Caco-2 (cell line): ENCODE measurements around the gene DVL1. TPM values are rescaled to one million over a fixed set of nuclear protein-coding genes. Genes with fewer than 3 reads are reported as not detected.

ENCODE experiments used
- BruUV-seq: library from RNA; stranded (reverse); fragments of 400-500 nt; replicated peaks from 2 replicates; lab custom pipeline; 2021; lab: Mats Ljungman, UMichigan
- CTCF ChIA-PET: fragments of 300-600 bp; sonication (Branson Sonifier 250); formaldehyde crosslinking; loops from one replicate; lab custom pipeline; 2022; ENCODE audit warnings: antibody characterized with exemption; lab: Charles Lee
- POLR2A ChIA-PET: fragments of 300-600 bp; sonication (Branson Sonifier 250); formaldehyde crosslinking; loops from one replicate; lab custom pipeline; 2022; ENCODE audit warnings: antibody characterized with exemption; lab: Charles Lee
- DNase-seq, 2 experiments: peaks; one replicate each; pipeline versions ENCODE4 v3.0.0 to v3.0.0-alpha.2; 2020 to 2022
- H3K27me3 ChIP-seq: replicated peaks from 2 replicates; pipeline ENCODE4 v1.6.0; 2011; ENCODE audit warnings: low read length; ENCODE audit not compliant: control insufficient read depth, insufficient read depth
- H3K36me3 ChIP-seq: 2 replicates; pipeline ENCODE4 v1.5.1; 2011; ENCODE audit warnings: low read length; ENCODE audit not compliant: control insufficient read depth, insufficient read depth
- H3K4me1 ChIP-seq: fragments of 250-450 bp; sonication (Bioruptor Pico); 2 replicates; pipeline ENCODE4 v1.5.1; 2020; ENCODE audit warnings: mild to moderate bottlenecking
- H3K4me3 ChIP-seq: 2 replicates; pipeline ENCODE4 v1.5.1; 2011; ENCODE audit warnings: low read depth, mild to moderate bottlenecking, control low read depth, low read length
- H3K9me3 ChIP-seq: fragments of 250-450 bp; sonication (Bioruptor Pico); 2 replicates; pipeline ENCODE4 v1.5.1; 2020; ENCODE audit warnings: mild to moderate bottlenecking, moderate library complexity
- H3K27ac Mint-ChIP-seq: one replicate; pipeline ENCODE4 v1.8.0; 2022; ENCODE audit warnings: mixed read lengths; ENCODE audit not compliant: unreplicated experiment
- H3K27me3 Mint-ChIP-seq: one replicate; pipeline ENCODE4 v1.8.0; 2022; ENCODE audit warnings: mixed read lengths; ENCODE audit not compliant: insufficient read depth, unreplicated experiment
- H3K36me3 Mint-ChIP-seq: one replicate; pipeline ENCODE4 v1.8.0; 2022; ENCODE audit warnings: mild to moderate bottlenecking, mixed read lengths; ENCODE audit not compliant: insufficient read depth, unreplicated experiment
- H3K4me1 Mint-ChIP-seq: one replicate; pipeline ENCODE4 v1.8.0; 2022; ENCODE audit warnings: low read depth, mixed read lengths; ENCODE audit not compliant: unreplicated experiment
- H3K4me3 Mint-ChIP-seq: one replicate; pipeline ENCODE4 v1.8.0; 2022; ENCODE audit warnings: mild to moderate bottlenecking, moderate library complexity, mixed read lengths; ENCODE audit not compliant: unreplicated experiment
- H3K9me3 Mint-ChIP-seq: one replicate; pipeline ENCODE4 v1.8.0; 2022; ENCODE audit warnings: mixed read lengths; ENCODE audit not compliant: unreplicated experiment
- CTCF ChIP-seq, 2 experiments: fragments of 200-600 bp in 1 of 2; IDR thresholded peaks; 1 replicate in 1 of 2; 2 replicates in 1 of 2; pipeline versions ENCODE4 v1.5.1 to v1.8.0; 2011 to 2022; ENCODE audit warnings: antibody characterized with exemption in 1 of 2, control low read depth in 1 of 2, inconsistent platforms in 1 of 2, low read depth in 1 of 2, low read length in 1 of 2, mild to moderate bottlenecking in 1 of 2, moderate library complexity in 1 of 2; ENCODE audit not compliant: insufficient read depth in 1 of 2, severe bottlenecking in 1 of 2, unreplicated experiment in 1 of 2
- intact Hi-C: fragments of 100-400 bp; cut with micrococcal nuclease; formaldehyde crosslinking; loops from one replicate; pipeline ENCODE4 v1.10.0; 2022; ENCODE audit not compliant: unreplicated experiment
- total RNA-seq: library from RNA; stranded (reverse); gene quantifications from 2 replicates; pipeline ENCODE4 v1.2.3, GENCODE V29; 2022

Gene DVL1
- total RNA-seq, 1 experiment from 2014 or later, result 40.6 TPM

DNA sequence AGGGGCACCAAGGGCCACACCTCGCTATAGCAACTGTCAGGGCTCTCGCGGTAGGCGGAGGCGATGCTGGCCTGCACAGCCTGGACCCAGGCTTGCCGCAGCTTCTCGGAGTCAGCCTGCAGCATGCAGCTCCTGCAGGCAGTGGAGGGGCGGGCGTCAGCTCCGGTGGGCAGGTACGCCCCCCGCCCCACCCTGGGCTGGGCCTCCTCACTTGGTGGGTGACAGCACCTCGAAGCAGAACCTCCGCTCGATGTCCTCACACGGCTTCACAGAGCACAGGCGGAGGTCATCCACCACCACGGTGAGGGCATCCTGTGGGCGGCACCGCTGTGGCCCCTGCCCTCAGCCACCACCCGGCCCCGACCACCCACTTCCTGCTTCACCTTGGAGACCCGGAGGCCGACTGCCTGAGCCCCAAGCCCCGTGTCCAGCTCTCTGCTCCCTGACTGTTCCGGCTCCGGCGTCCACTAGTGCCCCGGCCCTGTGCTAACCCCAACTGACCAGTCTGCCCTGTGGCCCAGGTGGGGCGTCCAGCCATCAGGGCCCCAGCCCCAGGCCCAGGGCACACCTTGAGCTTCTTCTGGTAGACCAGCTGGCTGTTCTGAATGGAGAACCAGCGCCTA, 51.3 kb downstream of the DVL1 start:
- ChIA-PET CTCF (no interaction called here), POLR2A (no interaction called here)
- H3K9me3 ChIP-seq, result no peaks in the 10 kb centered on the region
- no peaks in the 10 kb centered on the region for H3K36me3 ChIP-seq
- no peaks in the 10 kb centered on the region for H3K9me3 Mint-ChIP-seq
- H3K4me1 ChIP-seq, result no peaks in the 10 kb centered on the region
- H3K4me3 ChIP-seq, result no peak overlapping the region
- intact Hi-C loops, result no loop called here
- no peaks in the 10 kb centered on the region for H3K27me3 ChIP-seq
- TF ChIP-seq CTCF (IDR thresholded peaks at IDR 0.05; ENCODE audit: insufficient read depth in 1 of 2, low read depth in 1 of 2, low read length in 1 of 2, severe bottlenecking in 1 of 2, unreplicated experiment in 1 of 2), result no peak
- no peaks in the 10 kb centered on the region for H3K4me1 Mint-ChIP-seq
- H3K4me3 Mint-ChIP-seq, result no peak overlapping the region
- no peak overlapping the region for H3K27ac Mint-ChIP-seq
- no TSS peak for BruUV-seq
- H3K36me3 Mint-ChIP-seq, result peaks cover 12% of the 10 kb centered on the region
- H3K27me3 Mint-ChIP-seq, result no peaks in the 10 kb centered on the region
- no peak for DNase-seq

DNA sequence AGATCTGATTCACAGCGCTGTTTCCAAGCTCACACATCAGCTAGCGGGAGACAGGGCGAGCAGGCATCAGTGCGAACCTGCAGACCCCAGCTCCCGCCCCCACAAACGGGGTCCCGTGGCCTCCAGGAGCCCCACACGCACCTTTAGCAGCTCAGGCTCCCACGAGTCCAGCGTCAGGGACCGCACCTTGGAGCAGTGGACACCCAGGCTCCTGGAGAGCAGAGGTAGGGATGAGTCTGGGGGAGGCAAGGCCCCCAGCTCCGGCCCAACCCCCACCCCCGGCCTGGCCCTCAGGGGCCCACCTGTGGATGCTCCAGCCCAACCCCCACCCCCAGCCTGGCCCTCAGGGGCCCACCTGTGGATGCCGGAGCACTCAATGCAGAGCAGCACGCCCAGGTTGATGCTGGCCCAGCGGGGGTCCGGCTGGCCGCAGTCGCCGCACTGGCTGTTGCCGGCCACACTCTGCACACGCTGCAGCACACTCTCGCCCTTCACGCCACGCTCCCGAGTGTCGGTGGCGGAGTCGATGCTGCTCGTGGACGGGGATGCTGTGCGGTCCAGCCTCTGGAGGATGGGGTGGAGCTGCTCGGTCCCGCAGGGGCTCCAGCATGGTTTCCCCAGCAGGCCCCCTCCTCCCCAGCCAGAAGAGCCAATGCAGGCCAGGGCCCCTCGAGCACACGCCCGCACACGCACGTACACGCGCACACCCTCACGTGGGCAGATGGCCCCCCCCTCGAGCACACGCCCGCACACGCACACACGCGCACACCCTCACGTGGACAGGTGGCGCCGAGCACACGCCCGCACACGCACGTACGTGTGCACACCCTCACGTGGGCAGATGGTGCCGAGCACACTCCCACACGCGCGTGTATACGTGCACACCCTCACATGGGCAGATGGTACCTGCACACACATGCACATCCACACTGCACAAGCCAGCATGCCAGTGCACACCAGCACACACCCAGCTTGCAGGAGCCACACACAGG, 52.9 kb downstream of the DVL1 start:
- CTCF ChIA-PET, result interaction anchor here (0.5 kb wide), 1 partner anchor 23 kb away, joined by 4 read pairs; the partner anchor contains the start of gene UBE2J2
- no peak for TF ChIP-seq CTCF (IDR thresholded peaks at IDR 0.05; ENCODE audit: insufficient read depth in 1 of 2, low read depth in 1 of 2, low read length in 1 of 2, severe bottlenecking in 1 of 2, unreplicated experiment in 1 of 2)

GRCh38 chr1:1295154-1295923, 53.9 kb downstream of the DVL1 start:
- no peak for DNase-seq
- TF ChIP-seq CTCF (IDR thresholded peaks at IDR 0.05; ENCODE audit: insufficient read depth in 1 of 2, low read depth in 1 of 2, low read length in 1 of 2, severe bottlenecking in 1 of 2, unreplicated experiment in 1 of 2), result no peak
- no peaks in the 10 kb centered on the region for H3K27me3 ChIP-seq
- POLR2A ChIA-PET, result no interaction called here
- H3K36me3 ChIP-seq, result no peaks in the 10 kb centered on the region
- no peak overlapping the region for H3K27ac Mint-ChIP-seq
- H3K4me3 Mint-ChIP-seq, result no peak overlapping the region
- intact Hi-C loops, result no loop called here
- peaks cover 1% of the 10 kb centered on the region for H3K9me3 Mint-ChIP-seq
- no peaks in the 10 kb centered on the region; the same call in 1 of the 2 replicates for H3K4me1 ChIP-seq
- no TSS peak for BruUV-seq
- no peaks in the 10 kb centered on the region for H3K4me1 Mint-ChIP-seq
- no peaks in the 10 kb centered on the region for H3K9me3 ChIP-seq
- no peaks in the 10 kb centered on the region for H3K27me3 Mint-ChIP-seq
- CTCF ChIA-PET, result no interaction called here
- H3K36me3 Mint-ChIP-seq, result peaks cover 17% of the 10 kb centered on the region
- no peak overlapping the region for H3K4me3 ChIP-seq

More for the DNA sequence above, 52.9 kb downstream of the DVL1 start:
- intact Hi-C loops, result no loop called here
- POLR2A ChIA-PET, result no interaction called here
- Mint-ChIP-seq H3K4me3 (no peak overlapping the region), H3K4me1 (no peaks in the 10 kb centered on the region), H3K27me3 (no peaks in the 10 kb centered on the region), H3K27ac (no peak overlapping the region), H3K9me3 (no peaks in the 10 kb centered on the region), H3K36me3 (peaks cover 17% of the 10 kb centered on the region)
- no peaks in the 10 kb centered on the region for H3K27me3 ChIP-seq
- no peak overlapping the region for H3K4me3 ChIP-seq
- no peaks in the 10 kb centered on the region; the same call in 1 of the 2 replicates for H3K4me1 ChIP-seq
- BruUV-seq, result no TSS peak
- no peaks in the 10 kb centered on the region for H3K36me3 ChIP-seq
- no peaks in the 10 kb centered on the region for H3K9me3 ChIP-seq
- DNase-seq, result no peak
